HCT116 (cell line): Measurements from ENCODE around the gene PVALEF. TPM values are rescaled to one million over a fixed set of nuclear protein-coding genes. Genes with fewer than 3 reads are reported as not detected.

Source experiments
- ATAC-seq: fragments of 200-7000 bp; cut with Tn5 transposase; 2 replicates; pipeline ENCODE4 v1.9.1; 2020; ENCODE audit warnings: mild to moderate bottlenecking, moderate library complexity
- BruUV-seq: library from RNA; stranded (reverse); fragments of 400-500 nt; replicated peaks from 2 replicates; lab custom pipeline; 2021; lab: Mats Ljungman, UMichigan
- CTCF ChIA-PET: fragments of 300-600 bp; sonication (Branson Sonifier 250); formaldehyde crosslinking; loops from one replicate; lab custom pipeline; 2021; ENCODE audit warnings: antibody characterized with exemption; lab: Charles Lee
- POLR2A ChIA-PET: fragments of 300-600, 350-600 bp; sonication (Branson Sonifier 250); formaldehyde crosslinking; loops from one replicate; lab custom pipeline; 2021; ENCODE audit warnings: antibody characterized with exemption; lab: Charles Lee
- RAD21 ChIA-PET, 2 experiments: fragments of 300-600 bp; sonication (Branson Sonifier 250); formaldehyde crosslinking; loops; one replicate each; lab custom pipeline; 2023; ENCODE audit warnings: low total read pairs in 2 of 2; ENCODE audit not compliant: uncharacterized antibody in 2 of 2, unreplicated experiment in 2 of 2, low non-redundant PET in 1 of 2; lab: Charles Lee
- DNase-seq: peaks from one replicate; pipeline ENCODE4 v3.0.0-alpha.2; 2010; ENCODE audit warnings: low read depth, low spot score
- H2AFZ ChIP-seq: fragments of 200-600 bp; shearing (Covaris generic), sonication (generic); 2 replicates; pipeline ENCODE4 v1.6.1; 2017; ENCODE audit warnings: low read depth, mixed run types, mixed read lengths, antibody characterized with exemption, low read length; ENCODE audit not compliant: poor library complexity, severe bottlenecking
- H3K27ac ChIP-seq: 2 replicates; pipeline ENCODE4 v1.5.1; 2012; ENCODE audit warnings: low read depth, low read length
- H3K27me3 ChIP-seq: fragments of 200-600 bp; sonication (generic); 2 replicates; pipeline ENCODE4 v1.6.1; 2016; ENCODE audit warnings: mixed run types, low read length, mixed read lengths; ENCODE audit not compliant: insufficient read depth
- H3K36me3 ChIP-seq, 2 experiments: fragments of 200-500 bp in 1 of 2; fragments of 200-600 bp in 1 of 2; sonication (Bioruptor generic) in 1 of 2; sonication (generic) in 1 of 2; 2 replicates each; pipeline versions ENCODE4 v1.5.1 to v1.6.1; 2014 to 2016; ENCODE audit warnings: low read length in 2 of 2, inconsistent platforms in 1 of 2, mixed read lengths in 1 of 2, mixed run types in 1 of 2; ENCODE audit not compliant: insufficient read depth in 2 of 2, control insufficient read depth in 1 of 2
- H3K4me1 ChIP-seq, 2 experiments: fragments of 200-600 bp in 1 of 2; sonication (generic) in 1 of 2; 2 replicates each; pipeline versions ENCODE4 v1.5.1 to v1.6.1; 2012 to 2017; ENCODE audit warnings: low read length in 2 of 2, inconsistent platforms in 1 of 2, mild to moderate bottlenecking in 1 of 2, mixed read lengths in 1 of 2, mixed run types in 1 of 2, moderate library complexity in 1 of 2; ENCODE audit not compliant: insufficient read depth in 2 of 2, control insufficient read depth in 1 of 2
- H3K4me2 ChIP-seq: fragments of 200-600 bp; sonication (generic); 2 replicates; pipeline ENCODE4 v1.6.1; 2017; ENCODE audit warnings: mixed run types, low read length, mixed read lengths
- H3K4me3 ChIP-seq, 2 experiments: fragments of 200-600 bp in 1 of 2; sonication (generic) in 1 of 2; replicated peaks in 1 of 2; 2 replicates each; pipeline ENCODE4 v1.5.1; 2011 to 2016; ENCODE audit warnings: low read length in 2 of 2, control low read depth in 1 of 2, low read depth in 1 of 2, mild to moderate bottlenecking in 1 of 2, mixed read lengths in 1 of 2, mixed run types in 1 of 2
- H3K79me2 ChIP-seq: fragments of 200-600 bp; sonication (generic); 2 replicates; pipeline ENCODE4 v1.6.1; 2017; ENCODE audit warnings: mild to moderate bottlenecking, mixed run types, low read length, moderate library complexity, mixed read lengths; ENCODE audit not compliant: insufficient read depth
- H3K9ac ChIP-seq: fragments of 200-600 bp; sonication (generic); 2 replicates; pipeline ENCODE4 v1.6.1; 2016; ENCODE audit warnings: low read length, mixed read lengths
- H3K9me2 ChIP-seq: fragments of 200-600 bp; sonication (generic), shearing (Covaris generic); 2 replicates; pipeline ENCODE4 v1.6.1; 2017; ENCODE audit warnings: mixed run types, mild to moderate bottlenecking, moderate library complexity; ENCODE audit not compliant: insufficient read depth
- H3K9me3 ChIP-seq, 2 experiments: fragments of 200-500 bp in 1 of 2; fragments of 200-600 bp in 1 of 2; sonication (Bioruptor generic) in 1 of 2; sonication (generic) in 1 of 2; 2 replicates each; pipeline ENCODE4 v1.6.1; 2014 to 2017; ENCODE audit warnings: low read length in 2 of 2, mixed read lengths in 2 of 2, inconsistent platforms in 1 of 2, low read depth in 1 of 2, mild to moderate bottlenecking in 1 of 2, mixed run types in 1 of 2, moderate library complexity in 1 of 2; ENCODE audit not compliant: control insufficient read depth in 1 of 2, insufficient read depth in 1 of 2
- H4K20me1 ChIP-seq: fragments of 200-600 bp; sonication (generic), shearing (Covaris generic); 2 replicates; pipeline ENCODE4 v1.6.1; 2017; ENCODE audit warnings: mixed run types, mild to moderate bottlenecking, moderate library complexity; ENCODE audit not compliant: insufficient read depth
- CTCF ChIP-seq, 3 experiments: fragments of 200-600 bp in 1 of 3; sonication (generic) in 1 of 3; IDR thresholded peaks in 2 of 3; conservative IDR thresholded peaks in 1 of 3; 2 replicates each; pipeline ENCODE4 v1.5.1; 2012 to 2017; ENCODE audit warnings: low read depth in 2 of 3, low read length in 2 of 3, antibody characterized with exemption in 1 of 3, borderline replicate concordance in 1 of 3, control low read depth in 1 of 3, mild to moderate bottlenecking in 1 of 3, mixed read lengths in 1 of 3, mixed run types in 1 of 3, moderate library complexity in 1 of 3; ENCODE audit not compliant: insufficient read depth in 1 of 3
- EGR1 ChIP-seq: IDR thresholded peaks from 2 replicates; pipeline ENCODE4 v1.6.1; 2012; ENCODE audit warnings: low read depth
- EZH2phosphoT487 ChIP-seq: fragments of 200-600 bp; IDR thresholded peaks from 2 replicates; pipeline ENCODE4 v1.6.1; 2018; ENCODE audit warnings: antibody characterized with exemption, borderline replicate concordance
- JUND ChIP-seq: IDR thresholded peaks from 2 replicates; pipeline ENCODE4 v1.6.1; 2012
- MAX ChIP-seq: IDR thresholded peaks from 2 replicates; pipeline ENCODE4 v1.6.1; 2012
- POLR2A ChIP-seq: IDR thresholded peaks from 2 replicates; pipeline ENCODE4 v1.7.0; 2011; ENCODE audit warnings: borderline replicate concordance; ENCODE audit not compliant: insufficient read depth, insufficient read length; ENCODE audit errors: extremely low read depth
- POLR2AphosphoS5 ChIP-seq: IDR thresholded peaks from 2 replicates; pipeline ENCODE4 v1.6.1; 2011; ENCODE audit warnings: mild to moderate bottlenecking, low read depth, low read length, moderate library complexity
- SIN3A ChIP-seq: IDR thresholded peaks from 2 replicates; pipeline ENCODE4 v1.6.1; 2012; ENCODE audit warnings: low read depth
- SP1 ChIP-seq: IDR thresholded peaks from 2 replicates; pipeline ENCODE4 v1.6.1; 2012; ENCODE audit warnings: low read depth
- TCF7L2 ChIP-seq: IDR thresholded peaks from 2 replicates; pipeline ENCODE4 v1.7.0; 2011; ENCODE audit warnings: borderline replicate concordance, inconsistent platforms; ENCODE audit not compliant: insufficient read depth, insufficient read length; ENCODE audit errors: extremely low read depth
- ZFX ChIP-seq: fragments of 450-650 bp; IDR thresholded peaks from 2 replicates; pipeline ENCODE4 v1.6.1; 2017
- ZNF274 ChIP-seq: fragments of 200-500 bp; sonication (Bioruptor generic); IDR thresholded peaks from 2 replicates; pipeline ENCODE4 v1.6.1; 2014; ENCODE audit warnings: mild to moderate bottlenecking, low read depth, low read length, inconsistent platforms
- intact Hi-C: fragments of 100-400 bp; cut with micrococcal nuclease; formaldehyde crosslinking; loops from 2 replicates; pipeline ENCODE4 v1.10.0; 2022
- total RNA-seq: library from RNA; stranded (reverse); gene quantifications from one replicate; pipeline ENCODE4 v1.2.1, GENCODE V29; 2021; ENCODE audit not compliant: unreplicated experiment

Gene PVALEF
- total RNA-seq, 1 experiment from 2014 or later: not detected

GRCh38 chr17:81128774-81129173 is 36.5 kb upstream of the PVALEF start:
- no peaks in the 10 kb centered on the region for H3K79me2 ChIP-seq
- no peak overlapping the region for H3K27ac ChIP-seq
- ChIA-PET RAD21 (no interaction called here), CTCF (no interaction called here), POLR2A (no interaction called here)
- no TSS peak for BruUV-seq
- TF ChIP-seq ZNF274 (no peak), EGR1 (no peak), CTCF (IDR thresholded peaks at IDR 0.05 in 2 of 3, conservative IDR thresholded peaks at IDR 0.05 in 1 of 3; ENCODE audit: borderline replicate concordance in 1 of 3, insufficient read depth in 1 of 3, low read depth in 2 of 3, low read length in 2 of 3) (no peak), SIN3A (no peak), MAX (no peak), EZH2phosphoT487 (no peak), ZFX (no peak), TCF7L2 (no peak), JUND (no peak), SP1 (no peak), POLR2A (no peak), POLR2AphosphoS5 (no peak)
- no peak overlapping the region for H2AFZ ChIP-seq
- no peaks in the 10 kb centered on the region for H3K9me3 ChIP-seq
- ATAC-seq (no peak), DNase-seq (no peak)
- H3K4me2 ChIP-seq: no peak overlapping the region
- no peaks in the 10 kb centered on the region for H3K27me3 ChIP-seq
- no peaks in the 10 kb centered on the region for H3K36me3 ChIP-seq
- no peak overlapping the region for H3K4me3 ChIP-seq
- no peaks in the 10 kb centered on the region for H4K20me1 ChIP-seq
- H3K9ac ChIP-seq: no peak overlapping the region
- intact Hi-C loops: no loop called here
- H3K4me1 ChIP-seq: peaks cover 0 to 11% of the 10 kb centered on the region in 2 experiments; a peak in 2 of 4 replicates
- H3K9me2 ChIP-seq: no peaks in the 10 kb centered on the region
